AG04450 (cell line): Measurements from ENCODE around the gene TMEM52. TPM values are rescaled to one million over a fixed set of nuclear protein-coding genes. Genes with fewer than 3 reads are reported as not detected.

Experiments used
- CTCF ChIA-PET: fragments of 300-600, 350-600 bp; formaldehyde crosslinking; extraction: SDS; loops from one replicate; lab custom pipeline; 2022; ENCODE audit warnings: antibody characterized with exemption, inconsistent platforms; lab: Charles Lee
- POLR2A ChIA-PET: fragments of 350-600 bp; formaldehyde crosslinking; extraction: SDS; loops from one replicate; lab custom pipeline; 2021; ENCODE audit warnings: antibody characterized with exemption, inconsistent platforms; lab: Yijun Ruan, JAX
- DNase-seq: peaks from one replicate; pipeline ENCODE4 v3.0.0-alpha.2; 2011; ENCODE audit warnings: low read depth, low spot score
- H3K27ac ChIP-seq: one replicate; pipeline ENCODE4 v1.5.1; 2012; ENCODE audit warnings: low read depth, low read length, control low read depth
- H3K27me3 ChIP-seq: one replicate; pipeline ENCODE4 v1.6.0; 2012; ENCODE audit warnings: low read length; ENCODE audit not compliant: control insufficient read depth, insufficient read depth
- H3K4me3 ChIP-seq: 2 replicates; pipeline ENCODE4 v1.5.1; 2011; ENCODE audit warnings: mild to moderate bottlenecking, low read depth, low read length, control low read depth
- H3K9me3 ChIP-seq: 2 replicates; pipeline ENCODE4 v1.5.1; 2012; ENCODE audit warnings: low read length; ENCODE audit not compliant: control insufficient read depth, insufficient read depth
- polyA plus RNA-seq: library from polyadenylated mRNA; depleted of rRNA; stranded (reverse); fragments of >200 nt; gene quantifications from 2 replicates; pipeline ENCODE4 v1.2.3, GENCODE V29; 2011
- TF ChIP-seq, protein P1 (sequence below): IDR thresholded peaks from 2 replicates; pipeline ENCODE4 v1.5.1; 2011; ENCODE audit warnings: low read depth, low read length, control low read depth, inconsistent platforms

Gene TMEM52
- polyA plus RNA-seq, 1 experiment, result 0.30 TPM

DNA sequence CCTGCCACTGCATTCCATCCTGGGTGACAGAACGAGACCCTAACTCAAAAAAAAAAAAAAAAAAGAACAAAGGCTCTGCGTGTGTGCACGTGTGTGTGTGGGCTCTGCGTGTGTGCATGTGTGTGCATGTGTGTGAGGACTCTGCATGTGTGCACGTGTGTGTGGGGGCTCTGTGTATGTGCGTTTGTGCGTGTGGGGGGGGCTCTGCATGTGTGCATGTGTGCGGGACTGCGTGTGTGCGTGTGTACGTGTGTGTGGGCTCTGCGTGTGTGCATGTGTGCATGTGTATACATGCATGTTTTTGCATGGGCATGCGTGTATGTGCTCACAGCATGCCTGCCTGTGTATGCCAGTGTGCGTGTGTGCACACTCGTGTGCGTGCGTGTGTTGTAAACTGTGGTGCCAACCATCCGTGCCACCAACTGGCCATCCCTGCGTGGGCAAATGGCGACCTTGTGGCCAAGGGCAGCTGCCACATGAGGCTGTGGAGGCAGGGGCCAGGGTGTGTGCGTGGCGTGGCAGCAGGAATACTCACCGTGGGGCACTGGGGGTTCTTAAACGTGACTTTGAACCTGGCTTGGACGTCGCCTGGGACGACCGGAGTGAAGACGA lies 26.8 kb upstream of the TMEM52 start:
- CTCF ChIA-PET, result interaction anchor here (3.0 kb wide), 1 partner anchor 99 kb away, joined by 13 read pairs; no protein-coding TSS in a partner anchor
- TF ChIP-seq, protein P1, sequence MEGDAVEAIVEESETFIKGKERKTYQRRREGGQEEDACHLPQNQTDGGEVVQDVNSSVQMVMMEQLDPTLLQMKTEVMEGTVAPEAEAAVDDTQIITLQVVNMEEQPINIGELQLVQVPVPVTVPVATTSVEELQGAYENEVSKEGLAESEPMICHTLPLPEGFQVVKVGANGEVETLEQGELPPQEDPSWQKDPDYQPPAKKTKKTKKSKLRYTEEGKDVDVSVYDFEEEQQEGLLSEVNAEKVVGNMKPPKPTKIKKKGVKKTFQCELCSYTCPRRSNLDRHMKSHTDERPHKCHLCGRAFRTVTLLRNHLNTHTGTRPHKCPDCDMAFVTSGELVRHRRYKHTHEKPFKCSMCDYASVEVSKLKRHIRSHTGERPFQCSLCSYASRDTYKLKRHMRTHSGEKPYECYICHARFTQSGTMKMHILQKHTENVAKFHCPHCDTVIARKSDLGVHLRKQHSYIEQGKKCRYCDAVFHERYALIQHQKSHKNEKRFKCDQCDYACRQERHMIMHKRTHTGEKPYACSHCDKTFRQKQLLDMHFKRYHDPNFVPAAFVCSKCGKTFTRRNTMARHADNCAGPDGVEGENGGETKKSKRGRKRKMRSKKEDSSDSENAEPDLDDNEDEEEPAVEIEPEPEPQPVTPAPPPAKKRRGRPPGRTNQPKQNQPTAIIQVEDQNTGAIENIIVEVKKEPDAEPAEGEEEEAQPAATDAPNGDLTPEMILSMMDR, result no peak
- no peak overlapping the region for H3K27ac ChIP-seq
- no peak for DNase-seq
- H3K9me3 ChIP-seq, result no peaks in the 10 kb centered on the region; the same call in none of the 2 replicates
- H3K4me3 ChIP-seq, result no peak overlapping the region
- peaks cover 17% of the 10 kb centered on the region for H3K27me3 ChIP-seq
- POLR2A ChIA-PET, result no interaction called here

DNA sequence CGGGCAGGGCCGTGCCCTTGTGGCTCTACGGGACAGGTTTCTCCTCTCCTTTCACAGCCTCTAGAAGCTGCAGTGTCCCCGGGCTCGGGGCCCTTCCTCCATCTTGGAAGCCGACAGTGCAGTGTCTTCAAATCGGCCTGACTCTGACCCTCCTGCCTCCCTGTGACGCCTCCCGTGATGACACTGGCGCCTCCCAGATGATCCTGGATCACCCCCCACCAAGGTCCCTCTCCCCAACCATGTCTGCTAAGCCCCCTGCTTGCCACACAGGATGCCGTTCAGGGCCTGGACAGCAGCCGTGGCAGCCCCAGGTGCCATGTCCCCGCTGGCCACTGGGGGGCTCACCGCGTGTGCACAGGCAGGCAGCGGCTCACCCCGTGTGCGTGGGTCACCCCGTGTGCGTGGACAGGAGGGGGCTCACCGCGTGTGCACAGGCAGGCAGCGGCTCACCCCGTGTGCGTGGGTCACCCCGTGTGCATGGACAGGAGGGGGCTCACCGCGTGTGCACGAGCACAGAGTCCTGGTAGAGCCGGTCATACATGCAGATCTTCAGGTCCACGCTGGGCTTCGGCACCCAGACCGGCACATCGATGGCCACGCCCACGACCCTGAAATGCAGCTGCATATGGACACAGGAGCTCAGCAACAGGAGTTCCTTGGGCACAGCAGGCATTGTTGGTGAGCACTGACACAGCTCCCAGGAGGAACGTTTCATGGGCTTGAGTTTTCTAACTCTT lies 24.9 kb upstream of the TMEM52 start:
- no peak overlapping the region for H3K4me3 ChIP-seq
- peaks cover 13% of the 10 kb centered on the region for H3K27me3 ChIP-seq
- no peaks in the 10 kb centered on the region; the same call in 1 of the 2 replicates for H3K9me3 ChIP-seq
- POLR2A ChIA-PET, result no interaction called here
- DNase-seq, result no peak
- TF ChIP-seq, protein P1, result peak; percentile 74
- H3K27ac ChIP-seq, result no peak overlapping the region
- CTCF ChIA-PET, result interaction anchor here (0.7 to 3.0 kb wide), 7 partner anchors 14 to 231 kb away, joined by 3 to 13 read pairs (median 4); no protein-coding TSS in a partner anchor

DNA sequence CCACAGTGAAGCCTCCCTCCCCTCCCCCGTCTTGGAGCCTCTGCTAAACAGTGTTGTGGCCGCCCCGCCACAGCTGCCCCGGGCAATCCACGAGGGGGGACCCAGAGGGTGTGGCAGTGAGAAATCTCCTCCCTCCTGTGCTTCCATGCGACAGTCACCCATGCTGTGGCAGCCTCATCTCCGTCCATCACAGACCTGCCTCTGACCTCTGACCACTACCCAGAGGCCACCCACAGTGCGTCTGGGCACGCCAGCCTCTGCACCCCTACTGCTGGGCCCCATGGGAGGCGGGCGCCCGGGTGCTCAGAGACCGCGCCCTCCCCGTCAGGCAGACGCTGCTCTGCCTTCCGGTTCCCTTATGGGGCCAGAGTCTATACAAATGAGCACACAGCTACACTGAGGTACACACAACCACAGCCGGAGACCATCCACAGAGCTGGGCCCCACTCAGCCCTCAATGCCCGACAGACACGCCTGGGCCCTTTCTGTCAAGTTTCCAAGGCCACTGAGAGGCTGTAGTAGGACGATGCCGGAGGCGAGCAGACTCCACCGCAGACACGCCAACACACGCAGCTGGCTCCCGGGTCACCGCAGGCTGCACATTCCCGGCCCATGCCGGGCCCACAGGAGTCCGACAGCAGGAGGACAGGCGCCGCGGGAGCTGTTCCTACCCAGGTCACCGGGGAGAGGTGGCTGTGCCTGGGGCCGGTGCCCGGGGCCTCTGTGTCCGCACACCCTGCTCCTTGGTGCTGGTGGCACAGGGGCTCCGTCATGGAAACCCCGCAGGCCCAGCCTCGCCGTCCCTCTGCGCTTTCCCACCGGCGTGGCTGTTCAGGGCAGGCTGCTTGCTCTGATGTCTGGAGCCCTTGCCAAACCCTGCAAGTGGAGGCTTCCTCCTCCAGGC lies 23.9 kb upstream of the TMEM52 start:
- Histone ChIP-seq H3K4me3 (no peak overlapping the region), H3K27me3 (peaks cover 13% of the 10 kb centered on the region), H3K27ac (no peak overlapping the region), H3K9me3 (peaks cover 6% of the 10 kb centered on the region; the same call in 1 of the 2 replicates)
- TF ChIP-seq, protein P1, result no peak
- DNase-seq, result no peak
- ChIA-PET CTCF (interaction anchor here (1.0 to 1.9 kb wide), 3 partner anchors 13 to 102 kb away, joined by 3 to 9 read pairs (median 8); no protein-coding TSS in a partner anchor), POLR2A (no interaction called here)

DNA sequence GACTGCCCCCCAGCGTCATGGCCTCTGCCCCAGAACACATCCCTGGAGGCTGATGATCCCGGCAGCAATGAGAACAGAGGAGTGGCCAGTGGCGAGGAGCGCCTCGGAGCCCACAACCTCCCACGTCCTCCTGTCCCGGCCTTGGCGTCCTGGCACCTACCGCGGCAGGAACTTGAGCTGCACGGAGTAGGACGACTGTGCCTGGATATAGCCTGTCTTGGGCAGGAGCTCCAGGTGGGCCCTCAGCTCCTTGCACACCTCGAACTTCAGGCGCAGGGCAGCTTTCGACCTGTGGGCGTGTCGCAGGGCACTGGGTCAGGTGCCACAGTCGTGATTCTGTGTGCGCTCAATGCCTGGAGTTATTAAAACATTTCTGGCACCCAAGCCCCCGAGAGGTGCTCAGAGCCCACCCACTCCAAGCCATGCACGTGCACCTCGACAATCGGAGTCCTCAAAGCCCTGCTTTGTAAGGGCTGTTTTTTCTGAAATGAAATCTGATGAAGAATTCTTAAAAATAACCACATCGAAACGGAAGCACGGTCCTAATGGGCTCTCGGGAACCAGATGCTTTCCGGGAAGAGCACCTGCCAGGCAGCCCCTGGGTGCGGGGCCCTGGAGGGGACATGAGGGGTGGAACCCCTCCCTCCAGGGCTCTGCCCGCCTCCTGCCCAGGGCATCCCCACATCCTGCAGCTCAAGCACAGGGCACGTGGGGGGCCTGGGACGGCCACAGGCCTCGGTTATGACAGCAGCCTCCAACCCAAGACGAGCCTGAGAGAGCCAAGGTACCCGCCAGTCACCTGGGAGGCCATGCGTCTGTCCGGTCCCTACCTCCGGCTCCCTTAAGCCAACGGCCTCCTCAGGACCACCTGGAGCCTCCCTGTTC lies 23.0 kb upstream of the TMEM52 start:
- H3K27me3 ChIP-seq, result peaks cover 13% of the 10 kb centered on the region
- peaks cover 13% of the 10 kb centered on the region; the same call in 1 of the 2 replicates for H3K9me3 ChIP-seq
- H3K4me3 ChIP-seq, result no peak overlapping the region
- no peak for DNase-seq
- no peak overlapping the region for H3K27ac ChIP-seq
- TF ChIP-seq, protein P1, result no peak
- ChIA-PET CTCF (interaction anchor here (1.1 to 2.7 kb wide), 2 partner anchors 102 to 233 kb away, joined by 3 to 10 read pairs; no protein-coding TSS in a partner anchor), POLR2A (no interaction called here)
